Ishikawa (cell line): ENCODE data around the gene STAC.

Source experiments
- CEBPB ChIP-seq: IDR thresholded peaks from 2 replicates; pipeline ENCODE4 v1.6.1; 2012
- EGR1 ChIP-seq: IDR thresholded peaks from 2 replicates; pipeline ENCODE4 v1.6.1; 2012
- FOXM1 ChIP-seq: IDR thresholded peaks from 2 replicates; pipeline ENCODE4 v1.6.1; 2012; ENCODE audit warnings: low read depth, borderline replicate concordance
- MAX ChIP-seq: IDR thresholded peaks from 2 replicates; pipeline ENCODE4 v1.6.1; 2012
- NFIC ChIP-seq: IDR thresholded peaks from 2 replicates; pipeline ENCODE4 v1.6.1; 2012
- USF1 ChIP-seq: IDR thresholded peaks from 2 replicates; pipeline ENCODE4 v1.6.1; 2012

GRCh38 chr3:36393563-36393962, 13.3 kb downstream of the STAC start:
- TF ChIP-seq USF1 (no peak), NFIC (no peak), FOXM1 (no peak), EGR1 (no peak), CEBPB (no peak), MAX (no peak)
